Activated naive CD8-positive, alpha-beta T cell treated with anti-CD3 and anti-CD28 coated beads, Interleukin-2, amount 50 U/mL, for 16 hours (primary cell): ENCODE data around the gene FXYD6.

ENCODE experiments used
- DNase-seq: peaks from one replicate; pipeline ENCODE4 v3.0.0-alpha.2; 2020; ENCODE audit warnings: low read depth, low spot score

FXYD6 gene

DNA sequence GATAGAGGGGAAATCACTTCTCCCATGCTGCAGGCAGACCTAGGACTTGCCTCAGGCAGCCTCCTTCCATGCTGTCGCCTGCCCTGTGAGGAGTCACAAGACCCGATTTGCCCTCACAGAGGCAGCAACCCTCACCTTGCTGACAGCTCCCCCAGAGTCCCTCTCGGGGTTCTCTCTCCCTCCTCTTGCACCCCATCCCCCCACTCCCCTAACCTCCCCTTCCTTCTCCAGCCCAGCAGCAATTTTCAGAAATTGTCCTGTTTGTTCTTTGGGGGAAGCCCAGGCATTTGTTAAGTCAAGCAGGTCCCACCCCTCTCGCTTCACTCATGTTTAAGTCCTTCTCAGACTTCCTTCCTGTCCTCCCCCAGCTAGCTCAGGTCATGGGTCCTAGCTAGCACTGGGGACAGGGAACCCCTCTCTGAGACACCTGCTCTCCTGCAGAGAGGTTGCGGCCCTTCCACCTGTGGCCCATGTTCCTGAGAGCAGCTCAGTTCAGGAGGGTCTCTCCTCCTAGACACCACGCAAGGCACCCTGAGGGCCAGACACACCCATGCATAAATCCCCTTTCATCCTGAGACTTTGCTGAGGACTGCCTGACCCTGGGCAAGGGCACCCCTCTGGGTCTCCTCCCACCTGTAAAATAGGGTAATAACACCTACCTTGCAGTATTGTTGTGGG lies 45.6 kb downstream of the FXYD6 start:
- no peak for DNase-seq

DNA sequence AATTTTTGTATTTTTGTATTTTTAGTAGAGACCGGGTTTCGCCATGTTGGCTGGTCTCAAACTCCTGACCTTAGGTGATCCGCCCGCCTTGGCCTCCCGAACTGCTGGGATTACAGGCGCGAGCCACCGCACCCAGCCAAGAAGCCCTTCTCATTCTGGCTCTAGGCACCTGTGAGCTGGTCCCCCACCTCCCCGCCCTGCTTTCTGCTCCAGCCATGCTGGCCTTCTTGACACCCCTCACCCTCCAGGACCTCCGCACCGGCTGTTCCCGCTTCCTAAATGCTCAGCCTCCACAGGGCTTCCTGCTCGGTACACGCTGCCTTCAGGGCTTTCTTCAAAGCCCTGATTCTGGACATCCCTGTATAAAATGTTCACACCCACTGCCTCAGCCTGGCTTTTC lies 46.4 kb downstream of the FXYD6 start:
- no peak for DNase-seq

DNA sequence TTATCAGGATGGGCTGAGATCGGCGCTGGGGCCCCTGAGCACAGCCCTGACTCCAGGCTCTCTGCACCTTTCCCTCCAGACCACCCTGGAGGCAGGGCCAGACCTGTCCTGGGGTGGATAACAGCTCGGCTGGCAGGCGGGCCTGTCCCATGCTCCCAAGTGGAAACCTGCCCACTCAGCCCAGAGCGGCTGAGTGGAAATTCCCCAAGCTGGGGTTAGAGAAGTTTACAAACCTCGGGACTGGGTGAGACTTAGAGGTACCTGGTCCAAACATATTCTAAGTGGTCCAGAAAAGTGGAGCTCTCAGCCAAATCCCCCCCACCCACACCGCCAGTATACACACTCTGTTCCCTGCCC lies 47.1 kb downstream of the FXYD6 start:
- DNase-seq = no peak

DNA sequence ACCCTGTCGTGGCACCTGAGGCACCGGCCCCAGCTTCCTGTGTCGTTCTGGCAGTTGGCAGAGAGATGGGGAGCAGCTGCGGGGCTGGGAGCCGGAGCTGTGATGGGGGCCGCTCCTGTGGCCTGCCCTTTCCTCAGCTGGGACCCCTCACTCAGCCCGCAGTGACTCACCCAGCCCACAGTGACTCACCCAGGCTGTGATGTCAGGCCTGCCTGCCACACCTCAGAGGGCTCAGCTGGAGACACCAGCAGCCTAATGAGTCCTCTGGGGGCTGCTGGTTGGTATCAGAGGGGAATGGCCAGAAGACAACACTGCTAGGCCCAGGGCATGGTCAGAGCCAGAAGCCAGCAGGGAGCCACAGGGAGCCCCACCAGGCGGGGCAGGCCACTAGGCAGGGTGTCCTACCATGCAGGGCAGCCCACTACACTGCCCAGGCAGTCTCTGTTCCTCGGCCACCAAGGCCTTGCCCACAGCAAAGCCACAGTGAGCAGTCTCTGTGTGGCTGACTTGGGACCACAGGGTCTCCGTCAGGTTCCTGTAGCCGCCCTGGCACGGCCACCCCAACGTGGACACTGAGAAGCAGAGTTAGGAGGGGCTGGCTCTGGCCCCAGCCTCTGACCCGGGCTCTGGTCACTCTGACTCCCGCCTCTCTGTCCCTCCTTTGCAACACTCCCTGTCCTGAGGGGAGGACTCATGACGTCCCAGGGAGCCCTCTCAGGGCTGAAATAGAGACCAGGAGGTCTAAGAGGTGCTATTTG lies 47.7 kb downstream of the FXYD6 start:
- peak; percentile 81 for DNase-seq

DNA sequence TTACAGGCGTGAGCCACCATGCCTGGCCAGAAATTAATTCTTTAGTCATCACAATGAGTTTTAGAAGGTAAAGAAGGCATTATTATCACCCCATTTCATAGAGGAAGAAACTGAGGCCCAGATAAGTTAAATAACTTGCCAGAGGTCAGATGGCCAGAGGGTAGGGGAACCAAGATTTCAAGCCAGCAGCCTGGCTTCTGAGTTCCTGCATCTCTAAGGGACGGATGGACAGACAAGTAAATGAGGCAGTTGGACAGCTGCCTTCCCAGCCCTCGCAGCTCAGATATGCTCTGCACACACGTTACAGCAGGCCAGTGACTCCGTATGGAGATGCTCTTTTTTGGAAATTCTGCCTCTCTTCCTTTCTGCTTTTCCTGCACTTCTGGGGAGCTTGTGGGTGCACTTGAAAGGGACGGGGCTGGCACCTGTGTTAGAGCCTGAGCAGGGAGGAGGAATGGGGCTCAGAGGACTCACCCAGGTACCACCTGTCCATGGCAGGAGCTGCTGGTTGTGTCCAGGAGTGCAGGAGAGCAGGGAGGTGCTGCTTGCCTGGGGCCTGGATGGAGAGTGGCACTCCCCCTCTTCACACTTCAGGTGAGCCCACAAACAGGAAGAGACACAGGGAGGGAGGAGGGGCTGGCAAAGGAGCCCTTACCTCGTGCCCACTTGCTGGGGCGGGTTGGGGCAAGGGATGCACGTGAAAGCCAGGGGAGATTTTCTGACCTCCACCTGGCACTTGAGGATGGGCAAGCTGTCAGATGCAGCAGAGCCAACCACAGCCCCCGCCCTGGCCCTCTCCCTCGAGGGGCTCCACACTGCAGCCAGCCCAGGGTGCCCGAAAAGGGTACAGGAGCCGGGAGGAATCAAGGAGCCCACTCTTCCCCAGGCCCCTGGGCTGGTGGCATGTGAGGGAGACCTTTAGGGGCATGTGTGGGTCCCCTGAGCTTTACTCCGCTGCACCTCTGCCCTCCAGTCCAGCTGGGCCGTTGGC lies 48.6 kb downstream of the FXYD6 start:
- DNase-seq = no peak

DNA sequence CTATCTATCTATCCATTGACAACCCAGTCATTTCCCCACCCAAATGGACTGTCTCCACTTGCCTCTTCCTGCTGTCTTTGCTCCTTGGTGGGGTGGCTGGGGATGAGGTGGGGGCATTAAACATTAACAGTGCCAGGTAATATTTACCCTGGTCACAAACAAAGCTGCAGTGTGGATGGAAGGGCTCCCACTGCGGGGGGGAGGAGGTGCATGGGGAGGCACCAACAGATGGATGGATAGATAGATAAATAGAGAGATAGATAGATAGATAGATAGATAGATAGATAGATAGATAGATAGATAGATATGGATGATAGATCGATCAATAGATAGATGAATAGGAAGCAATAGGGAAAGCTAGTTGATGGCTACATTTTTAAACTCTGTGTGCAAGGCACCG lies 49.6 kb downstream of the FXYD6 start:
- no peak for DNase-seq

DNA sequence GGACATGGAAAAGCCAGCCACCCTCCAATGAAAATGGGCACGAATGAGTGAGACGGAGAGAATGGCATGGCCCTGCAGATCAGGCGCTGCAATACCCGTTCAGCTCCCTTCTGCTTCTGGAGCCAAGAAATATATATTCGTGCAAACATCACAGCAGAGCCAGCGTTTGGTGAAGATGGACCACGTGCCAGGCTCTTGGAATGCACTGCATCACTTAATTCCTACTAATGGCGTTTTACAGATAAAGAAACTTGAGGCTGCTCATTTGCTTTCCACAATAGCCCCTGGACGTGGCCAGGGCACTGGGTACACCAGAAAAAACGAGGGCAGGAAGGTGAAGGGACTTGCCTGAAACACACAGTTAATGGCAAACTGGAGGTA lies 50.3 kb downstream of the FXYD6 start:
- DNase-seq = no peak

DNA sequence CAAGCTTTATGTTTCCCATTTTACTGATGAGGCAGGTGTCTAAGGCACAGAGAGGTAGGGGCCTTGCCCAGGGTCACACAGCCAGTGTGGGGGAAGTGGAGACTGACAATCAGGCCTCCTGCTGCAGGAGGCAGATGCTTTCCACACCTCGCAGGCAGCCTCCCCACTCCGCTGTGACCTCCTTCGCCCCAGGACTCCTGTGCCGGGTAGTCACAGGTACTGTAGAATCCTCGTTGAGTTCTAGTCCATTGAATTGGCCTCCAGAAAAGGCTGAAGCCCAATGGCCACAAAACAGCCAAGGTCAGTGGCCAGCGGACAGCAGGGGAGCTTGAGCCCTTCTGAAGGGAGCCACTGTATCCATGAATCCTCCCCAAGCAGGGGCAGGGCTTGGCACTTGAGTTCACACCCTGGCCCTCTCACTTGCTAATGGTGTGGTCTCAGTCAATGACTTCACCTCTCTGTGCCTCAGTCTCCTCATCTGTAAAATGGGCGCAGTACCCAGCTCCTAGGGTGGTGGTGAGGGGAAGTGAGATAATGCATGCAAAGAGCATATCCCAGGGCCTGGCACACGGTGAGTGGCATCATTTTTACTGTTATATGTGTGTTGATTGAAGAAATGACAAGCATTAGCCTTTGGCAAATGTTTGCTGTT lies 50.8 kb downstream of the FXYD6 start:
- no peak for DNase-seq

DNA sequence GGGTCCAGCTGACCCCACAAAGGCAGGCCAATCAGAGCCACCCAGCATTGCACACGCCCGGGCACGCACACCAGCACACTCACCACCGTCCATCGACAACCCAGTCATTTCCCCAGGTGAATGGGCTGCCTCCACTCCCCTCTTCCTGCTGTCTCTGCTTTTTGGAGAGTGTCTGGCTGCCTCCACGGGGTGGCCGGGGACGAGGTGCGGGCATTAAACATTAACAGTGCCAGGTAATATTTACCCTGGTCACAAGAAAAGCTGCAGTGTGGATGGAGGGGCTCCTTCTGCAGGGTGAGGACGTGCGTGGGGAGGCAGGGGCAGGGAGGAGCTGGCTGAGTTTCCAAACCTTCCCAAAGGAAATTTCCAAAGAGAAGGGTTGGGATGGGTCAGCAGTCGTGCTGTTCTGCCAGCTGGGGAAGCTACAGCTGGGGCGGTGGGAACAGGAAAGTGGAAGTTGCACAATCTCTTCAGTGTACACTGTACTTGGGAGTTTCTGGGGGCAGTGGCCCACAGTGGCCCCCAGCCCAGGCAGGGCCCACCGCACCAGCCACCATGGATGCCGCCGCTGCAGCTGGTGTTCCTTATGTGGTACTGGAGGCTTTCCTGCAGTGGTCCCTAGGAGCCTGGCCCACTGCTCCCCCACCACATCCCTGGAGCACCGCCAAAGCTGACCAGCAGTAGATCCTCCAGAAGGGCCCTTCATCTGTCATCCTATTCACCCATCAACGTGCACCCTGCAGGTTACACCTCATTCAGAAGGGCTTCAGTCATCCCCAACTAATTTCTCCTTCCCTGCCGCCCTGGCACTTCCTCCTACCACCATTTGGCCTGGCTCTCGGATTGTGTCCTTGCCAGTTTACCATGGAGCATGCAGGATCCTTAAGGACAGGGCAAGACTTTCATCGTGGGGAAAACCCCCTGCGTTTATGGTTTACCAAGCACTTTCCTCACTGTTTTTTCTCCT lies 51.6 kb downstream of the FXYD6 start, which contains the start of gene FXYD2:
FXYD2 (minus strand) TSS at position 174 of the 967 bp plus-strand sequence; CDS start at position 108, 66 bp downstream.
- no peak for DNase-seq

DNA sequence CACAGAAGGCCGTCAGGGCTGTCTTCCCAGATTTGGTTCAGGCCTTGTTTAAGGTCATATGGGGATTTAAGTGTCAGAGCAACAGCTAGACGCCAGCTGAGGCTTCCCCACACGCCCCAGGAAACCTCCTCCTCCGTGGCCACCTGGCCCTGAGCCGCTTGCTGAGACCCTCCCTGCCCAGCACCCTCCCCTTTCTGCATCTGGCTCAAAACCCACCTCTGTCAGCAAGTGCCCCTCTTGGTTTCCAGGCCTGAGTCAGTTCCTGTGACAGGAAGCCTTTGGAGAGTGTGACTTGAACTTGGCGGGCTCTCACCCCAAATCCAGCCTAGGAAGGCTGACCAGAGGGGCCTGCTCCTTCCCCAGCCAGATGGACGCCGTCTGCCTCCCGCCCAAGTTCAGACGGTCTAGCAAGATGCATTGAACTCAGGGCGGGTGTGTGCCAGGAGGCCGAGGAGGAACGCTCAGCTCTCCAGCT lies 52.5 kb downstream of the FXYD6 start:
- no peak for DNase-seq

DNA sequence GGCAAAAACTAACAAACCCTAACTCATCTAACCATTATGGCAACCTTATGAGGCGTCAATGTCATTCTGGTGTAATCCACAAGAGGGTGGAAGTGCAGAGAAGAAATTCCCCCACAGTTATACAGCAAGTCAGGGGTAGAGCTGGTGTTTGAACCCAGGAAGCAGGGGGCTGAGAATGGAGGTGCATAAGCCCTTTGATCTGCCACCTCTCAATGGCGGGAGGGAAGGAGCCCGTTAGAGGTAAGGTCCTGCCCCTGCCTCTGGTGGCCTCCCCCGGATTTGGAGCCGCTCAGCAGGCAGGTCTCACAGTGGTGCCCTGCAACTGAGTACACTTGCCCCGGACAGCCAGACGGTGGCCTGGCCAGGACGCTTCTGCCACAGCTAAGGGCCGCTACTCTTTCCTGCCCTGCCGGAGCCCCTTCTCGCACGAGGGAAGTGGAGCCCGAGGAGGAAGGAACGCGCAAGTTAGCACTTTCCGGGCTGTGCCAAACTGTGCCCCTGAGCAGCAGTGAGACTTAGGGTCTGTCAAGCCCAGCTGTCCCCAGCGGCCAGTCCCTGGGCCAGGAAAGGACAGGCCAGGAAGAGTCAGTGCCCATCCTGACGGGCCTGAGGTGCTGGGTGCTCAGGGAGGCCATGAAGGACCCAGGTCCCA lies 53.0 kb downstream of the FXYD6 start:
- no peak for DNase-seq

DNA sequence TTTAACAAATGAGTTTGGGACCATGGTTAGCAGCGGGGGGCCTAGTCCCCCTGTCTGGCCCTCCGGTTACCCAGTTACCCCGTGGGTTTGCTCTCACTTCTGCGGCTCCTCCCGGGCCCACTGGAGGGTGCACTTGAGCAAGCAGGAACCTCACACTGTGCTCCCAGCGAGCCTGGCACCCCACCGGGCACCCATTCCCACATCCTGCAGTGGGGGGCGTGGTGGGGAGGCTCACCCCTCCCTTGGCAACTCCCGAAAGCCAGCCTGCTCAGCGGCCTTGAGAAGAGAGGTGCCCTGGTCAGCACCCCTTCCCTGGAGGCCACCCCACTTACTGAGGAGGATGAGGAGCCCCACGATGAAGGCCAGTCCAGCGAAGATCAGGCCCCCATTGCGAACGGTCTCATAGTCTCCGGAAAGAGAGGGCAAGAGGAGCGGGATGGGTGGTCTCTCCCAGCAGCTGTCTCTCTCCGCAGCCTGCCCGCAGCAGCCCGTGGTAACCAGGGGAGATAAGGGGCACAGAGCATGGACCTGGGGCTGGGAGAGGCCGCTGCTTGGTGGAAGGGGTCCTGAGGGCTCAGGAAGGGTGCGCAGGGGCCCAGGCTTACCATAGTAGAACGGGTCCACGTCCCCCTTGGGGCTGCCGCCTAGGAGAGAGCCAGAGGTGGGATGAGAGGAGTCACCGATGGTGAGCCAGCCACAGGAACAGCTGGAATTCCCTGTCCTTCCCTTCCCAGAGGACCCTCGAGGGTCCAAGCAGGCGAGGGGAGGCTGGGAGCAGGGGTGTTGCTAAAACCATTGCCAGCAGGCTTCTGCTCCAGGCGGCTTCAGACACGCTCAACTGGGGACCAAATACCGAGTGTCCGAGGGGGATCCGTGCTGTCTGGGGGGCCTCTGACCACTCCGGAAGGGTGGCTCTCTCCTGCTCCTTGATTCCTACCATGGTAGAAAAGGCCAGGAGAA lies 54.1 kb downstream of the FXYD6 start:
- peak; percentile 29 for DNase-seq

DNA sequence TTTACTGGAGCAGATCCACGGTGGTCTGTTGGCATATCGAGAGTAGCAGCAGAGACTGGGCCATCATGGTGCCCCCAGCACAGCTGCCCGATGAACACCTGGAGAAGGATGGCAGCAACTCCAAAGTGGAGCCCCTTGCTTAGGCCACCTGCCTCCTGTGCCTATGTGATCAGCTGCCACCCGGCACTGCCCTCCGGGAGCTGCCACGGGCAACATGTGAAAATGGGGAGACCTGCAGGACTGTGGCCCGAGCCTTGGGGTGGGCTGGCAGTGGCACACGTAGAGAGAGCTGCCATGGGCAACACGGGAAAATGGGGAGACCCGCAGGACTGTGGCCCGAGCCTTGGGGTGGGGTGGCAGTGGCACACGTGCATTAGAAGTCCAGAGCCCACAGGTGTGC lies 55.0 kb downstream of the FXYD6 start:
- no peak for DNase-seq

DNA sequence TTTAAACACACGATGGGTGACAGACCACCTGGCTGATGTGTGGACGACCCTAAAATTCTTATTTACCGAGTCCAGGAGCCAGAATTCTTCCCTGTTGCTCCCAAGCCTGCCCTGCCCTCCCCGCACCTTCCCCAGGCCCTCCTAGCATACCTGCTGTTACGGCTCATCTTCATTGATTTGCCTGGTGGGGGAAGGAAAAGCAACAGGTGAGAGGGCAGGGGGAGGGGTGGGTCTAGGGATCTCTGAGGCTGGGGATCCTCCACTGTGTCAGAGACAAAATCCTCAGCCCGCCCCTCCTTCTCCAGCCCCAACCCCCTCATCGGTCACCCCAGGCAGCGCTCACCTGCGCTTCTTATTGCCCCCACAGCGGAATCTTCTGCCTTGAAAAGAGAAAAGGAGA lies 55.9 kb downstream of the FXYD6 start:
- no peak for DNase-seq

DNA sequence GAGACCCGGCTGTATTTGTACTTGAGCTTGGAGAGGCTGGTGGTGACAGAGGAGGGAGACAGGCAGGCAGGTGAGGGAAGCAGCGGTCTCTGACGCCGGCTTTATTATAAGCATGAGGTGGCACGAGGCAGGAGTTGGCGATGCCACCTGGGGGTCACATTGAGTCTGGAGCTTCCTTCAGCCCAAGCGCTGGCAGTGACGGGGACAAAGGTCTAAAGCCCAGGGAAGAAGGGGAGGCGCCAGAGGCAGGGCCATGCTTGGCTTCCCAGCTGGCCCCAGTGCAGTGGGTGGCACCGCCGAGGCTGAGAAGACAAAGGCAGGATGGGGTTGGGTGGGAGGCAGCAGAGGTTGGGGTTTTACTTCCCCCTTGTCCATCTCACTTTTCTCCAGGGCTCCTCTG lies 56.4 kb downstream of the FXYD6 start:
- no peak for DNase-seq

DNA sequence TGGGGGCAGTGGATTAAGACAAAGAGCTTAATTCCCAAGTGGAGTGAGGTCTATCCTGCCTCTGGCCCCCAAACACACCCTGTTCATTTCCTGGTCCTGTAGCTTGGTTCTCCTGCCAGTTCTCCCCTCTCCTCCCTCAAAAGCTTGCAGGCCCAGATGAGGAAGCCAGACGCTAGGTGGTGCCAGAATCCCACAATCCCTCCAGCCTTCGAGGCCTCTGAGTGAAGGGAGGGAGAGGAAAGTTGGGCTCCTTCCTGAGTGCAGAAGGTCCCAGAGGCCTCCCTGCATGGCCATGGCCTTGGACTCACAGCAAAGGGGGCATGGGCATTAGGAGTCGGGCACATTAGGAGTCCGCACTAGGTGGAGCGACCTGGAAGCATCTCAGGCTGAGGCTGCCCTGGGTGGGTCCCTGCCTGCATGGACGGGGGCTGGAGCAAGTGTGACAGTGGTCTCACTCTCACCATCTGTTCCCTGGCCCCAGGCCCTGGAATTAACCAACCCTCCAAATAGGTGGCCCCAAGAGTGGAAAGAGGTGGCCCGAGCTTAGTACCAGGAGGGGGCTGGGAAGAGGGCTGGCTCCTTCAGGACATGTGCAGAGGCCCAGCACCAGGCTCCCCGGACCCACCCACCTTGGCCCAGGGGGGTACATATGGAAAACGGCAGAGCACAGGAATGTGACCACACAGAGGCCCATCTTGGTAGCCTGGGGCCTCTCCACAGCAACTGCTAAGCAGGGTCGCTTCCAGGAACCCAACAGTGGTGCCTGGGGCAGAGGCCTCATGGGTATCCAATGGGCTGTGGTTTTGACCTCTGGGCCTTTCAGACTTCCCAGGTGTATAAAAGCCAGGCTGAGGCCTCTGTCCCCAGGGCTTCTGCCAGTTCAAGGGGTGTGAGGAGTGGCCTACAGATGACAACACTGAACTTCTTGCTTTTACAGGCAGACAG lies 57.1 kb downstream of the FXYD6 start:
- no peak for DNase-seq

DNA sequence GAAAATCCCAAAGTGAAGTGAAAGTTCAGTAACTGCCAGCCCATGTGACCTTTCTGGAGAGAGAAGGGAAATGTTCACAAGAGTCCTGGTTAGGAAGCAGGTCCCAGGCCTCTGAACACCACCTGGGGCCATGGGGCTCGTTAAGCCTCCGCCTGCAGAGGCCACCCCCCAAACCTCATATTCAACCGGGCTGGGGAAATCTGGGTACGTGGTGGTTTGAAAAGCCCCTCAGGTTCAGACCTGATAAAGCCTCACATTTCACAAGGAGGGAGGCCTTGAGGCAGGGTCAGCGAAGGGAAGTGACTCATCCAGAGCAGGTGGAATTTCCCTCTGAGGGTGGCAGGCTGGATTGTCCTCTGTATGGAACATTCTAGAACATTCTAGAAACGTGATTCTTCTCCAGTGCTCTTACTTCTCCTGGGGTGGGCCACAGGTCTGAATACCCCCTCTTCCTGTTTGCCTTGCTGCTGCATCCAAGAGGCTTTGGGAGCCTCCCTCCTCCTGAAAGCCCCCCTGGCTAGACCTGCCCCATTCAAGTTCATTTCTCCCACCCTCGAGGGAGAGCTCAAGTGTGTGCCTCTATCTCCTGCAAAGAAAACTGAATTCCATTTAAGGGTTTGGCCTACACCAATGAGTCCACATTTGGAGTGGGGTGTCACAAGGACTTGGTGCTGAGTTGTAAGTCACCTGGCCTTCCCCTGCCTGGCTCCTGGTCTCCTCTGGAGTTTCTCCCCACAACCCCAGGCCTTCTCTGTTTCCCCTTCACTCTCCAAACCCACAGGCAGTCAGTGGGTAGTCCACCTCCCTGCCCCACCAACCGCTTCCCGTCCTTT lies 58.2 kb downstream of the FXYD6 start:
- DNase-seq = no peak
